ENCODE measurements around the gene NPDC1. TPM values are rescaled to one million over a fixed set of nuclear protein-coding genes. Genes with fewer than 3 reads are reported as not detected.

Gene NPDC1
- total RNA-seq, 1 donor from 2014 or later, result 68.0 TPM

DNA sequence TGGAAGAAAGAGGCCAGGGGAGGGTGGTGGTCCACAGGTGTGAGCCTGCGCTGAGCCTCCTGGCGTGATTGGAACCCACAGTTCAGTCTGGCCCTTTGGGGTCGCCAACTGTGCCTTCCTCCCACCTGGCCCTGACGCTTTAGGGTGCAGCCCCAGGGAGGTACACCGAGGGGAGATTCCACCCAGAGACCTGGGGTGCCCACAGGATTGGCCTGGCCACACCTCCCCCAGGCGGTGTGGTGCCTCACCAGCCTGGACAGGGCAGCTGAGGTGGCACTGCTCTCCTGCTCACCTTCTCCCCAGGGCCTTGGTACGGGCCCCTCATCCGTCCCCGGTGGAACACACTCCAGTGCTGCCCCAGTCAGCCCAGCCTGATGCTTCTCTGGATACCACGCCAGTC lies 48.6 kb downstream of the NPDC1 start:
- no peaks in the 10 kb centered on the region for H3K9me3 Mint-ChIP-seq
- no peak for DNase-seq (ENCODE audit: extremely low spot score, unreplicated experiment)
- H3K27ac Mint-ChIP-seq, result peak overlapping the region; percentile 62
- H3K4me3 Mint-ChIP-seq, result peak overlapping the region; percentile 76
- H3K36me3 Mint-ChIP-seq, result no peaks in the 10 kb centered on the region
- no peak for TF ChIP-seq CTCF (conservative IDR thresholded peaks at IDR 0.05)
- peaks cover 4% of the 10 kb centered on the region for H3K27me3 Mint-ChIP-seq
- no peaks in the 10 kb centered on the region for H3K4me1 Mint-ChIP-seq (ENCODE audit: unreplicated experiment)

- no peak for TF ChIP-seq CTCF (conservative IDR thresholded peaks at IDR 0.05)
- H3K36me3 Mint-ChIP-seq, result no peaks in the 10 kb centered on the region
- no peaks in the 10 kb centered on the region for H3K4me1 Mint-ChIP-seq (ENCODE audit: unreplicated experiment)
- no peaks in the 10 kb centered on the region for H3K9me3 Mint-ChIP-seq
- H3K4me3 Mint-ChIP-seq, result peak within 1 kb of the TSS; percentile 71
- peaks cover 4% of the 10 kb centered on the region for H3K27me3 Mint-ChIP-seq
- no peak for DNase-seq (ENCODE audit: extremely low spot score, unreplicated experiment)
- H3K27ac Mint-ChIP-seq, result peak within 1 kb of the TSS; percentile 43
Observed at GRCh38 chr9:136996361-136997292, 49.4 kb downstream of the NPDC1 start, which contains the start of gene CLIC3. Gene CLIC3 (minus strand): TSS chr9:136996568. CDS start chr9:136996543, 25 bp downstream.

- no peak for TF ChIP-seq CTCF (conservative IDR thresholded peaks at IDR 0.05)
- Mint-ChIP-seq H3K27me3 (peaks cover 4% of the 10 kb centered on the region), H3K27ac (peak overlapping the region; percentile 43), H3K4me1 (ENCODE audit: unreplicated experiment) (no peaks in the 10 kb centered on the region), H3K4me3 (peak overlapping the region; percentile 71), H3K36me3 (no peaks in the 10 kb centered on the region), H3K9me3 (no peaks in the 10 kb centered on the region)
- no peak for DNase-seq (ENCODE audit: extremely low spot score, unreplicated experiment)
Observed at GRCh38 chr9:136995772-136996311, 50.1 kb downstream of the NPDC1 start.

DNA sequence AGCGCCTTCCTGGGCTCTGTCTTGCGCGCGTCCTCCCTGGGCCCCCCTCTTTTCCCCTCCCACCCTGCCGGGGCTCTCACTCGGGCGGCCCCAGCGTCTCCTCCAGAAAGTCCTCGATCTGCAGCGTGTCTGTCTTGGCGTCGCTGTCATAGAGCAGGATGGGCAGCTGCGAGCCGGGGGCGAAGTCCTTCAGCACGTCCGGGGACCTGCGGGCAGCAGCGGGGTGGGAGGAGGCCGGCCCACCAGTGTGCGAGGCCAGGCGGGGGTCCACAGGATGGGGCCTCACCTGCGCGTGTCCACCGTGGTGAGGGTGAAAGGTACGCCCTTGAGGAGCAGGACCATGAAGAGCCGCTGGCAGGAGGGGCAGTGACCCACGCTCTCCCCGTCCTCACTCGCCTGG lies 50.6 kb downstream of the NPDC1 start:
- Mint-ChIP-seq H3K9me3 (no peaks in the 10 kb centered on the region), H3K4me3 (no peak overlapping the region), H3K36me3 (no peaks in the 10 kb centered on the region), H3K27me3 (peaks cover 4% of the 10 kb centered on the region), H3K4me1 (ENCODE audit: unreplicated experiment) (no peaks in the 10 kb centered on the region), H3K27ac (no peak overlapping the region)
- no peak for DNase-seq (ENCODE audit: extremely low spot score, unreplicated experiment)
- no peak for TF ChIP-seq CTCF (conservative IDR thresholded peaks at IDR 0.05)

GRCh38 chr9:136994888-136995230 lies 51.1 kb downstream of the NPDC1 start:
- Mint-ChIP-seq H3K4me3 (no peak overlapping the region), H3K27ac (no peak overlapping the region), H3K9me3 (no peaks in the 10 kb centered on the region), H3K27me3 (peaks cover 4% of the 10 kb centered on the region), H3K36me3 (no peaks in the 10 kb centered on the region), H3K4me1 (ENCODE audit: unreplicated experiment) (peaks cover under 1% of the 10 kb centered on the region)
- no peak for DNase-seq (ENCODE audit: extremely low spot score, unreplicated experiment)
- no peak for TF ChIP-seq CTCF (conservative IDR thresholded peaks at IDR 0.05)

Data from type B pancreatic cell (in vitro differentiated cells).